A673 (cell line): ENCODE data around the gene KCNA2.

Experiments
- CTCF ChIP-seq: fragments of 300-800, 200-600 bp; sonication (generic); conservative IDR thresholded peaks from 2 replicates; pipeline ENCODE4 v1.5.1; 2017; ENCODE audit warnings: low read depth, mild to moderate bottlenecking, antibody characterized with exemption, low read length, moderate library complexity, mixed read lengths
- EZH2 ChIP-seq: fragments of 200-600 bp; sonication (generic); IDR thresholded peaks from 2 replicates; pipeline ENCODE4 v1.6.1; 2017; ENCODE audit warnings: borderline replicate concordance, low read depth, mild to moderate bottlenecking, mixed read lengths, antibody characterized with exemption, low read length; ENCODE audit not compliant: poor library complexity, severe bottlenecking

GRCh38 chr1:110639724-110640386 lies 33.7 kb upstream of the KCNA2 start:
- no peak for TF ChIP-seq CTCF
- no peak for TF ChIP-seq EZH2
